GM19193 (cell line): Measurements from ENCODE around the gene ATF7.

Experiments
- POLR2A ChIP-seq: IDR thresholded peaks from 4 replicates; pipeline ENCODE4 v1.6.1; 2011; ENCODE audit not compliant: insufficient read depth, insufficient read length; ENCODE audit errors: extremely low read depth

Gene ATF7

DNA sequence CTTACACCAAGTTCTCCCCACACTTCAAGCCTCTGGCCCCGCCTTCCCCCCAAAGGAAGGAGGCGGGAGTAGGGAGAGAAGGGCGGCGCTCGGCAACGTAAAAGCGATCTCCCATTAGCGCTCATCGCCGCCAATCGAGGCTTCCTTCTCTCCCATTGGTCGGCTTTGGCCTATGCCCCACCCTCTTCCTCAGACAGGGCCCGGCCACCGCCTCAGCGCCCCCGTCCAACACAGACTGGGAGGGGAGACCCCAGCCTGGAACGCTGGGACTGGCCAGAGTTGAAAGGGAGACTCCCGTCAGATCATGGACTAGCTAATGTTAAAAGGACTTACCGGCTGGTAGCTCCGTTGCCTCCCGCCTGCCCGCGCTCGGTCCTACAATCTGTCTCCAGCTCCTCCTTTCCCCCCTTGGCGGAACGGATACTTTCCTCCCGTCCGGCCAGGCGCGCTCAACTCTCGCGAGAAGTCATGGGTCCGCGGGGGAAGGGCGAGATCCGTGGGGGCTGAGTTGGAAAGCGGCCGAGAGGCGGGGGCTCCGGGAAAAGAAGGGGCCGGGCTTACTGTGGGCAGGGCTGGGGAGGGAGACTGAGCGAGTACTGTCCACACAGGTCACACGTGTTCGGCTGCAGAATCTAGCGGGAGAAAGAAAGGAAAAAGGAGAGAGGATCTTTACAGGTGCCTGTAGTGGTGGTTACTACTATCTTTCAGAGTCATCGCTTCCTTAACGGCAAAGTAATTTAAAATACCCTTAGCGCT lies at the start of gene ATF7:
Gene ATF7 (minus strand): TSS at position 437 of the 756 bp plus-strand sequence. CDS start 25,382 bp downstream, outside the sequence.
- TF ChIP-seq POLR2A: peak; percentile 87

DNA sequence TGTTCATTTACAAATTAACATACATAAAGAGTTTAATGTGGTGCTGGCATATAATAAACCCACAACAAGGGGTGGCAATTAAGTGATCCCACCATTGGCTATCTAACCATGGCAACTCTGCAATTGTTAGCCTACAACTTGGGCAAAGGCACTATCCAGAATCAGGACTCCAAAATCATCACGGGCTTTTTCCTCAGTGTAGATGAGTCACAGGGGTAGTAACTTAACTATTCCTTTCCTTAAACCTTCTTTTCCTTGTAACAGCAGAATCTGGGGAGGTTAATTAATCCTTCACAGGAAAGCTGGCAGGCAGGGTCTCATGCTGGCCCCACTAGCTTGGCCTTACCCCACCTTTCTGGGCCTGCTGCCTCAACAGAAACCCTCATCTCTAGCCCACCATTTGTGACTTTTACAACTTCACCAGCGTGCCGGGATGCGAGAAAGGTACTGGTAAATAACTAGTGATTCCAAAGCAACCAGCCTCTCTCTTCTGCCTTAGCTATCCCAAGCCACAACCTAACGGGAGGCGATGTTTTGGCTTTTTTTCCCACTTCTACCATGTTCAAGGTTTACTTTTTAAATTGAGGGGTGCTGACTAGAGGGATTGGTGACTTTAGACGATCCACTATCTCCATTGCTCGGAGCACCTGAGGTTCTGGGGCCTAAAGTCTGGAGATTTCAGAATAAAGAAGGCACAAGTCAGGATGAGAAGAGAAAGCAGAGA lies 49.0 kb upstream of the ATF7 start:
- TF ChIP-seq POLR2A: no peak

DNA sequence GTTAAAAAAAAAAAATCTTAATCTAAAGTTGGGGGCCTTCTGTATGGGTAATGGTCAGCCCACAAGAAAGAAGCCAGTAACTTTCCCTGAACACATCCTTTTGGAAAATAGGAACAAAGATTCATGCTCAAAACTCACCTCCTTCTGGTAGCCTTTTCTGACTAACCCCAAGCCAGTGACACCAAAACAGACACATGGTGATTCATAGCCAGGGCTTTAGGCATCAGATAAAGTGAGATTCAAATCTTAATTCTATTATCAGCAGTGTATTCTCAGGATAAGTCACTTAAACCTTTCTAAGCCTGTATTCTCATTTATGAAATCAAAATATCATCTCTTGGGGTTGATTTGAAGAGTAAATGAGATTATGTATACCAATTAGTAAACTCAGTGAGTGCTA lies 44.8 kb upstream of the ATF7 start:
- TF ChIP-seq POLR2A: no peak

DNA sequence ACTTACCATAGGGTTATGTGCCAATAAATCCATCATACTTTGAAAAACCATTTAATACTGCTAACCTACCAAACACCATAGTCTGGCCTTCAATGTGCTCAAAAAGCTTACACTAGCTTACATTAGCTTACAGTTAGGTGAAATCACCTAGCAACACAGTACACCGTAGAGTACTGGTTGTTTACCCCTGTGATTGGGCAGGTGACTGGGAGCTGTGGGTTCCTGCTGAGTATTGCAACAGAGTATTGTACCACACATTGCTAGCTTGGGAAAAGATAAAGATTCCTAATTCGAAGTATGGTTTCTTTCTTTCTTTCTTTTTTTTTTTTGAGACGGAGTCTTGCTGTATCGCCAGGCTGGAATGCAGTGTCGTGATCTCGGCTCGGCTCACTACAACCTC lies 44.1 kb upstream of the ATF7 start:
- no peak for TF ChIP-seq POLR2A

DNA sequence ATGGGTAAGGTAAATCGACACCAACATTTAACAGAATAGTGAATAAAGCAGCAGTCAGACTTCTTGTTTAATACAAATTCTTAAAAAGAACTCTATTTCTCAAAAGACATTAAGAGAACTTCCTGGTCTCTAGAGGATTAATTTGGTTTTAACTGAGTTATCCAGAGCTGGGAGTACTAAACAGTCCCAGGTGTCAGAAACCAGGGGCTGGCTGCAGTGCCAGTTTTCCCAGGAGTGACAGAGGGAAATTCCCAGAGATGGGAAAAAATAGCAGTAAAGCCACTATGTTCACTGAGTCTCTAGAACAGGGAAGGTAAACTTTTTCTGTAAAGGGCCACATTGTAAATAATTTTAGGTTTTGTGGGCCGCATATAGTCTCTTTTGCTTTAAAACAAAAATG lies 40.9 kb upstream of the ATF7 start:
- TF ChIP-seq POLR2A: no peak

DNA sequence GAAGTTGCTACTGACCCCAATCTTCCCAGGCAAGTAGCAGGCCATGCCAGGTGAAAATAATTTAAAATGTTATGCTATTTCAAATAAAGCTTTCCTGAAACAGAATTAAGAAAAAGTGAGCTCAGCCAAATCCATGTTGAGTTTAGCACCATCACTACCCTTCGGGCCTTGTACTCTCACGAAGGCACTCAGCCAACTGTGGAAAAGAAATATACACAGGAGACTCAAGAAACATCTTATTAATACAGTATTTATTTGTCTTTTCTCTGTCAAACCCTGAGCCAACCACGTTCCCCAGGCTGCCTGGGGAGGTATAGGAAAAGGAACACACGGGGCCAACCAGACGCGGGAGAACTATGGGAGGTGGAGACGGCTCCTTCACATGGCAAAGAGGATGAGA lies 38.8 kb upstream of the ATF7 start:
- TF ChIP-seq POLR2A: no peak

DNA sequence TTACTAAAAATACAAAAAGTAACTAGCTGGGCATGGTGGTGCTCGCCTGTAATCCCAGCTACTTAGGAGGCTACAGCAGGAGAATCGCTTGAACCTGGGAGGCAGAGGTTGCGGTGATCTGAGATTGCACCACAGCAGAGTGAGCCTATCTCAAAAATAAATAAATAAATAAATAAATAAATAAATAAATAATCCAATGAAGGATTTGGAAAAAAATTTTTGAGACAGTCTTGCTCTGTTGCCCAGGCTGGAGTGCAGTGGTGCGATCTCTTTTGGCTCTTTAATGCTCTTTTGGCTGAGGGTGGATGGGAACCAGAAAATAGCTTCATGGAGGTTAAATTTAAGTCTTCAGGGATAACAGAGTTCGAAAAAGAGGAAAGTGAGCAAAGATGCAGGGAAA lies 38.0 kb upstream of the ATF7 start:
- no peak for TF ChIP-seq POLR2A

DNA sequence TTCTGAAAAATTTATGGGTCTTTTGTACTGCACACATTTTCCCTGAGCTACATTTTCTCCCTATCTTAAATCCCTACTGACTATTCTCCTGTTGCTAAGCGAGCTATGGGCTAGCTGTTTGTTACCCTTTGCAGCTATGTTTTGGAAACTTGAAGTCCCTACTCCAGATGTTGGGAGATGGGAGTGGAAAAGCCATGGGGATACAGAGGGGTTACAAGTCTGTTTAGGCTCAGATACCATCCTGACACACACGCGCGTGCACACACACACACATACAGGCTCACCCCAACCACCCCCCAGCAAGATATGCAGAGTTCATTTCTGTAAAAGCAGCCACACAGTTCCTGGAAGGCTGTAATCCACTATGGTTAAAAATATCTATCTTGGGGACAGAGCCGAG lies 33.9 kb upstream of the ATF7 start:
- no peak for TF ChIP-seq POLR2A

DNA sequence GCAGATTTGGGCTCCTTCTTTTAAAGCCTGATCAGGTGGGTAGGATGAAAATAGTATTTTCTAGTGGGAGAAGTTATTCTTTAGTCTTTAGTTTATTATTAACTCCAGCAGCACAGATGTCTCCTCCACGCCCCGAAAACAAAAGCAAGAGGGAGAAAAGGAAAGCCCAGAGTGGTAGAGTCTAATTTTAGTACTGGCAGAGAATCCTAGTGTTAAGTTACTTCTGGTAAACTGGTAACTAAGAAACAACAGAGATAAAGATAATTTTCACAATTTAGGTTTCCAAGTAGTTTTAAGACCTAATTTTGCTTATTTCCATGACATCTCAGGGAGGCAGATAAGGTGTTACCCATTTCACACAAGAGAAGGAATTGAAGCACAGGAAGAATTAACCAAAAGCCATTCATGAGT lies 33.4 kb upstream of the ATF7 start:
- no peak for TF ChIP-seq POLR2A

DNA sequence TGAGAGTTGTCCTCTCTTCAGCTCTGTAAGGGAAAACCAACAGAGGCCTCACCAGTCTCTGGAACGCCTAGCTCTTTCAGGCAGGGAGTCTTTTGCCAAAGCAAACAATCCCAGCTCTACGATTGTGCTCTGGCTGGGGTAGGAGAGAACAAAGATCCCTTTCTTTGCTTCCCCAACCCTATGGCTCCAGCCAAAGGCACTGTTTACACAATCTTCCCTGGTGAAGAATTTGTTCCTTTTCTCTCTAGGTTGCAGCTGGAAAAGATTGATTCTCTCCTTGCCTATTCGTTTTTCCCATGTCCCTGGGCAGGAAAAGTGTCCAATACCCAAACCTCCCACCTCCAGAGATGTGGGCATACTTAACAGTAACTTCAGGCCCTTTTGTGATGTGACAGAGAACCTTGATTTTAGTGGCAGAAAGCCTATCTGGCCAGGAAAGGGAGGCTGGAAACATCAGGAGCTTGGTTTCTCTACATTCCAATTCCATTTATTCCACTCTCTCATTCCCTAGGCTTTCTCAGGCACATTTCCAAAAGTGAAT lies 32.9 kb upstream of the ATF7 start:
- TF ChIP-seq POLR2A: no peak

DNA sequence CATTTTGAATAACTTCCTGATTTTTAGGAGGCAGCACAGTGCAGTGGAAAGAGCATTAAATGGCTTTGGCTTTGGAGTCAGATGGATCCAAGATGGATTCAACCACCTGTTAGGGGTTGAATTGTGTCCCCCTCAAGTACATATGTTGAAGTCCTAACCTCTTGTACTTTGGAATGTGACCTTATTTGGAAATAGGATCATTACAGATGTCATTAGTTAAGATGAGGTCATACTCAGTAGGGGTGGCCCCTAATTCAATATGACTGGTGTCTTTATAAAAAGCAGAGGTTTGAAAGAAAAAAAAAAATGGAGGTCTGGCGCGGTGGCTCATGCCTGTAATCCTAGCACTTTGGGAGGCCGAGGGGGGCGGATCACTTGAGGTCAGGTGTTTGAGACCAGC lies 30.9 kb upstream of the ATF7 start:
- TF ChIP-seq POLR2A: no peak

DNA sequence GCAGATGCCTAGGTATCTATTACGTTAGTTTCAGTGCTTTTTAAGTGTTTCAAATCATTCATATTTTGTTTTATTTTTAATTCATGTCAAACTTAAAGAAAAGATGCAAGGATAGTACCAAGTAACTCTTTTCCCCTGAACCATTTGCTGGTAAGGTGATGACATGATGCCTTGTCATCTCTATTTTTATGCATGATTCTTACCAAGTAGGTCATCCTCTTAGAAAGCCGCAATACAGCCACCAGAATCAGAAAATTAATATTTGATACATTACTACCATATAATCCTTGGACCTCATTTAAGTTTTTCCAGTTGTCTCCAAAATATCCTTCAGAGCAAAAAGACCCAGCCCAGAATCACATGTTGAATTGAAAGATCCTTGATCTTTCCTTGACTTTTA lies 27.4 kb upstream of the ATF7 start:
- no peak for TF ChIP-seq POLR2A

DNA sequence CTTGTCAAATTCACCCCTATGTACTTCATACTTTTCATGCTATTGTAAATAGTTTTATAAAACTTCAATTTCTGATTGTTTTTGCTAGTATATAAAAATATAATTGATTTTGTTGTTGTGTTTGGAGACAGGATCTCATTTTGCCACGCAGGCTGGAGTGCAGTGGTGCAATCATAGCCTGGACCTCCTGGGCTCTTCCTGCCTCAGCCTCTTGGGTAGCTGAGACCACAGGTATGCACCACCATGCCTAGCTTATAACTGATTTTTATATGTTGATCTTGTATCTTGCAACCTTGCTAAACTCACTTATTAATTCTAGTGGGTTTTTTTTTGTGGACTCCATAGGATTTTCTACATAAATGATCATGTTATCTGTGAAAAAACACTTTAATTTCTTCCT lies 26.2 kb upstream of the ATF7 start:
- no peak for TF ChIP-seq POLR2A

DNA sequence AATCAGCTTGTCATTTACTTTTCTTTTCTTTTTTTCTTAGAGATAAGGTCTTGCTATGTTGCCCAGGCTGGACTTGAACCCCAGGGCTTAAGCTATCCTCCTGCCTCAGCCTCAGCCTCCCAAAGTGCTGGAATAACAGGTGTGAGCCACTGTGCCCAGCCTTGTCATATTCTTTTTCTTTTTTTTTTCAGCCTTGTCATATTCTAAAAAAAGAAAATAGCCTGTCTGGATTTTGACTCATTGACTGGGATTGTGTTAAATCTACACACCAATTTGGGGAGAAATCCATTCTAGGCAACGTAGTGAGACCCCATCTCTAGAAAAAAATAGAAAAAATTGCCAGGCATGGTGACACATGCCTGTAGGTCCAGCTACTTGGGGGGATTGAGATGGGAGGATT lies 25.6 kb upstream of the ATF7 start:
- no peak for TF ChIP-seq POLR2A

DNA sequence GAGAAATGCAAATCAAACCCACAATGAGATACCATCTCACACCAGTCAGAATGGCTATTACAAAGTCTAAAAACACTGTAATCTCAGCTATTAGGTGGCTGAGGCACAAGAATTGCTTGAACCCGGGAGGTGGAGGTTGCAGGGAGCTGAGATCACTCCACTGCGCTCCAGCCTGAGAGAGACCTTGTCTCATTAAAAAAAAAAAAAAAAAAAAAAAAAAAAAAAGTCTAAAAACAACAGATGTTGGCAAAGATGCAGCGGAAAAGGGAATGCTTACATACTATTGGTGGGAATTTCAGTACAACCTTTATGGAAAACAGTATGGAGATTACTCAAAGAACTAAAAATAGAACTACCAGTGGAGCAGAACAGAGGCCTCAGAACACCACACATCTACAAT lies 19.0 kb upstream of the ATF7 start:
- TF ChIP-seq POLR2A: no peak

DNA sequence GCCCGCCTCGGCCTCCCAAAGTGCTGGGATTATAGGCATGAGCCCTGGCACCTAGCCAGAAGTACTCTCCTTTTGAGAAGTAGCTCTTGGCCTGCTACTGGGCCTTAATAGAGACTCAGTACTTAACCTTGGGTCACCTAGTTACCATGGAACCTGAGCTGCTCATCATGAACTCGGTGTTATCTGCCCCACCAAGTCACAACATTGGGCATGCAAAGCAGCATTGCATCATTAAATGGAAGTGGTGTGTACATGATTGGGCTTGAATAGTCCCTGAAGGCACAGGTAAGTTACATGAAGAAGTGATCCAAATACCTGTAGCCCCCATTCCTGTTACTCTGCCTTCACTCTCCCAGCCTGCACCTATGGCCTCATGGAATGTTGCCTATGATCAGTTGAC lies 18.0 kb upstream of the ATF7 start:
- no peak for TF ChIP-seq POLR2A

DNA sequence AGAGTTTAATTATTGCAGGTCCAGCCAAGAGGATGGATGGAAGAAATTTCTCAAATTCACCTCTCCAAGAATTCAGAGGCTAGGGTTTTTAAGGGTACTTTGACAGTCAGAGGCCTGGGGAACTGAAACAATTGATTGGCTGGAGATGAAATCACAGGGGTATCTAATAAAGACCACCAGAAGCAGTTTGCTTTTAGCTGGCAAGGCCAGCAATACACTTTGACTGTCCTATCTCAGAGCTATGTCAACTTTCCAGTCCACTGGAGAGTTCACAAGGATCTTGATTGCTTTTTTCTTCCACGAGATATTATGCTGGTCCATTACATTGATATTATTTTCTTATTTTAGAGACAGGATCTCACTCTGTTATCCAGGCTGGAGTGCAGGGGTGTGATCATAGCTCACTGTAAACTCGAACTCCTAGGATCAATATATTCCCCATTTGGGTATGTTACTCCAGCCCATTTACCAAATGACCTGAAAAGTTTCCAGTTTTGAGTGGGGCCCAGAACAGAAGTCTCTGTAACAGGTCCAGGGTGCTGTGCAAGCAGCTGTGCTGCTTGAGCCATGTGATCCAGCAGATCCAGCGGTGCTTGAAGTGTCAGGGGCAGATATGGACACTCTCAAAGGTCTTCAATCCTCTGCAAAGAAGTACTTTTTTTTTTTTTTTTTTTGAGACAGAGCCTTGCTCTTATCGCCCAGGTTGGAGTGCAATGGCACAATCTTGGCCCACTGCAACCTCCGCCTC lies 17.2 kb upstream of the ATF7 start:
- no peak for TF ChIP-seq POLR2A
